Esophagus squamous epithelium (tissue), 4 donors: ENCODE measurements around the gene SELENOM.

Source experiments
- POLR2A ChIP-seq, 4 donors: fragments of 450-650 bp; IDR thresholded peaks; one replicate each; pipeline ENCODE4 v1.6.1; 2017; ENCODE audit warnings: antibody characterized with exemption in 4 of 4, mild to moderate bottlenecking in 4 of 4, moderate library complexity in 3 of 4
- TF ChIP-seq, protein P1 (sequence below), 6 experiments: fragments of 450-650 bp in 4 of 6; fragments of 200-600 bp in 2 of 6; sonication (generic) in 2 of 6; IDR thresholded peaks; one replicate each; pipeline ENCODE4 v1.5.1; 2016 to 2019; ENCODE audit warnings: antibody characterized with exemption in 6 of 6, mild to moderate bottlenecking in 4 of 6, moderate library complexity in 4 of 6

DNA sequence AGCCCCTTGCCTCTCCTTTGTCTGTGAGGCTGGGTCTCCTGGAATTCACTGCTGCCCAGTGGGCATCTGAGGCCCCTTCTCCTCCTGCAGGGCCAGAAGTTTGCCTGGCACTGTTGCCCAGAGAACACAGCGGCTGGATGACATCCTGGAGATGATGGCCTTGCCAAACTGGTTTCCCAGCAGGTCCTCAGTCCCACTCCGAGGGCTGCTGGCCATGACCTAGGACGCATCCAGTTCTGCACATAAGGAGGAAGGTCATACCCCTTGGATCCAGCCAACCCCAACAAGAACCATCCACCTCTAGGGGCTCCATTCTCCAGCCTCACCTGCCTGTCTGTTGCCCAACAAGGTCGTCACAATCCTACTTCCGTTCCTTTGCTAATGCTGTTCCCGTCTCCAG lies 29.7 kb downstream of the SELENOM start:
- TF ChIP-seq, protein P1, sequence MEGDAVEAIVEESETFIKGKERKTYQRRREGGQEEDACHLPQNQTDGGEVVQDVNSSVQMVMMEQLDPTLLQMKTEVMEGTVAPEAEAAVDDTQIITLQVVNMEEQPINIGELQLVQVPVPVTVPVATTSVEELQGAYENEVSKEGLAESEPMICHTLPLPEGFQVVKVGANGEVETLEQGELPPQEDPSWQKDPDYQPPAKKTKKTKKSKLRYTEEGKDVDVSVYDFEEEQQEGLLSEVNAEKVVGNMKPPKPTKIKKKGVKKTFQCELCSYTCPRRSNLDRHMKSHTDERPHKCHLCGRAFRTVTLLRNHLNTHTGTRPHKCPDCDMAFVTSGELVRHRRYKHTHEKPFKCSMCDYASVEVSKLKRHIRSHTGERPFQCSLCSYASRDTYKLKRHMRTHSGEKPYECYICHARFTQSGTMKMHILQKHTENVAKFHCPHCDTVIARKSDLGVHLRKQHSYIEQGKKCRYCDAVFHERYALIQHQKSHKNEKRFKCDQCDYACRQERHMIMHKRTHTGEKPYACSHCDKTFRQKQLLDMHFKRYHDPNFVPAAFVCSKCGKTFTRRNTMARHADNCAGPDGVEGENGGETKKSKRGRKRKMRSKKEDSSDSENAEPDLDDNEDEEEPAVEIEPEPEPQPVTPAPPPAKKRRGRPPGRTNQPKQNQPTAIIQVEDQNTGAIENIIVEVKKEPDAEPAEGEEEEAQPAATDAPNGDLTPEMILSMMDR (IDR thresholded peaks at IDR 0.05) = no peak
- TF ChIP-seq POLR2A (IDR thresholded peaks at IDR 0.05) = no peak
